Measurements from ENCODE around the gene SHB. TPM values are rescaled to one million over a fixed set of nuclear protein-coding genes. Genes with fewer than 3 reads are reported as not detected.

The SHB gene
- total and polyA plus RNA-seq, 2 experiments from 2014 or later: 28.2 to 46.9 TPM

DNA sequence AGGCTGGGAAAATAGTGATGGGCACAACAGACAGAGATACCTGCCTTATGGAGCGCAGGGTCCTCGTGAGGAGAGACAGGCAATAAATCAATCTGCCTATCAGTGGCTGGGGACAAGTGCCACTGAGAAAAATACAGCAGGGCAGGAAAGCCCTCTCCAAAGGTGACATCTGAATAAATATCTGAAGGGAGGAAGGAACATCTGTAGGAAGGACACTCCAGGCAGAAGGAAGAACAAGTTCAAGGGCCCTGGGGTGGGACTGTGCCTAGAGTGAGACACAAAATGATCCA, 111.4 kb downstream of the SHB start:
- no peaks in the 10 kb centered on the region for H3K27me3 ChIP-seq
- H3K4me1 ChIP-seq (ENCODE audit: low read depth): no peaks in the 10 kb centered on the region
- H3K36me3 ChIP-seq: peaks cover 9% of the 10 kb centered on the region
- H3K4me3 ChIP-seq: no peak overlapping the region
- TF ChIP-seq, protein P1, sequence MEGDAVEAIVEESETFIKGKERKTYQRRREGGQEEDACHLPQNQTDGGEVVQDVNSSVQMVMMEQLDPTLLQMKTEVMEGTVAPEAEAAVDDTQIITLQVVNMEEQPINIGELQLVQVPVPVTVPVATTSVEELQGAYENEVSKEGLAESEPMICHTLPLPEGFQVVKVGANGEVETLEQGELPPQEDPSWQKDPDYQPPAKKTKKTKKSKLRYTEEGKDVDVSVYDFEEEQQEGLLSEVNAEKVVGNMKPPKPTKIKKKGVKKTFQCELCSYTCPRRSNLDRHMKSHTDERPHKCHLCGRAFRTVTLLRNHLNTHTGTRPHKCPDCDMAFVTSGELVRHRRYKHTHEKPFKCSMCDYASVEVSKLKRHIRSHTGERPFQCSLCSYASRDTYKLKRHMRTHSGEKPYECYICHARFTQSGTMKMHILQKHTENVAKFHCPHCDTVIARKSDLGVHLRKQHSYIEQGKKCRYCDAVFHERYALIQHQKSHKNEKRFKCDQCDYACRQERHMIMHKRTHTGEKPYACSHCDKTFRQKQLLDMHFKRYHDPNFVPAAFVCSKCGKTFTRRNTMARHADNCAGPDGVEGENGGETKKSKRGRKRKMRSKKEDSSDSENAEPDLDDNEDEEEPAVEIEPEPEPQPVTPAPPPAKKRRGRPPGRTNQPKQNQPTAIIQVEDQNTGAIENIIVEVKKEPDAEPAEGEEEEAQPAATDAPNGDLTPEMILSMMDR (IDR thresholded peaks at IDR 0.05; ENCODE audit: low read depth, low read length): no peak
- H3K27ac ChIP-seq: no peak overlapping the region
- H3K9me3 ChIP-seq (ENCODE audit: low read depth): no peaks in the 10 kb centered on the region
- no peak for DNase-seq (ENCODE audit: low read depth in 1 of 2, low spot score in 1 of 2)

DNA sequence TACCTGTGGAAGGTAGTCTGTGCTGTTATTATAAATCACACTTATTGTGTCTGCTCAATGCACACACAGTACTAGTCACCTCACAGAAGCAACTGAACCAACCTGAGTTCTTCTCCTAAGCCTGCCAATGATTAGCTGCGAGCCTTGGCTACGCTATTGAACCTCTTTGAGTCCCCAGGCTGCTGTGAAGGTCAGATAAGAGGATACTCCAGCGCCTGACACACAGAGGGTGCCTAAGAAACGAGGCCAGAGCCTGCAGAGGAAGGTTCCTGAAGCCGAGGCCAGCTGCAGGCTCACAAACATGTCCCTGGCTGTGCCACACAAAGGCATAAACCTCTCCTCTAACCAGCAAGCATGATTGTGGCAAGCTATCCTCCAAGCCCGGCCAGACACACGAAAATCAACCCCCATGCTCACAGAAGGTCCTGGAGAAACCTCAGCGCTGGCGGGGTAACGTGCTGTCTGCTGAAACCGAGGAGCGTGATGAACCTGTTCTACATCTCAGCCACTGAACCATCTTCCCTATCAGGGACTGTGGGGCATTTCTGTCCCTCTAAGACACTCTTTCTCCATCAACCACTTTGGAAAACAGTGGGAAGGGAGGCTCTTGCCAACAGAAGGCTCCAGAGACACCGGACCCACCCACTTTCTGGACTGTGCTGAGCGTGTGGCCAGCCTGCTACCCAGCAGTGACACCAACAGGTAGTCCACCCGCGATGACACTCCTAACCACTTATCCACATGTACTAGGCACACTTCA, 111.9 kb downstream of the SHB start:
- no peak for DNase-seq (ENCODE audit: low read depth in 1 of 2, low spot score in 1 of 2)
- H3K4me3 ChIP-seq: no peak overlapping the region
- no peak overlapping the region for H3K27ac ChIP-seq

DNA sequence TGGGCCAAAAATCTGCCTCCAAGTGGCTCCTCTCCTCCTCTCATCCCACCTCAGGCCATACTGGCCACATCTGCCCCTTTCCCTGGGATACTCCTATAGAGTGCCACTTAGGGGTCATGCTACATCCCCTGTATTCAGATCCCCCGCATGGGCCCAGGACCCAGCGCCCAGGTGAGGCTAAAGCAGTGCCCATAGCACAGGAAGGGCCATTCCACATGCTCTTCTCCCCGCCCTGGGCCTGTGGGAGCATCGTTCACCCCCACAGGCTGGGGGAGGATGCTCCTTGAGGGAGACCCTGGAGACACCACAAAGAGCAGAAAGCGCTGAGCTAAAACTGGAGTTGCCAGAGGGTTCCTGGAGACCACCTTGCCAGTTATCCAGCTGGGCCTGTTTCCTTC, 112.6 kb downstream of the SHB start:
- TF ChIP-seq, protein P1 (IDR thresholded peaks at IDR 0.05; ENCODE audit: low read depth, low read length): no peak

More for the DNA sequence above, 111.9 kb downstream of the SHB start:
- H3K36me3 ChIP-seq: peaks cover 9% of the 10 kb centered on the region
- no peaks in the 10 kb centered on the region for H3K9me3 ChIP-seq (ENCODE audit: low read depth)
- no peaks in the 10 kb centered on the region for H3K4me1 ChIP-seq (ENCODE audit: low read depth)
- TF ChIP-seq, protein P1 (IDR thresholded peaks at IDR 0.05; ENCODE audit: low read depth, low read length): no peak
- H3K27me3 ChIP-seq: no peaks in the 10 kb centered on the region

DNA sequence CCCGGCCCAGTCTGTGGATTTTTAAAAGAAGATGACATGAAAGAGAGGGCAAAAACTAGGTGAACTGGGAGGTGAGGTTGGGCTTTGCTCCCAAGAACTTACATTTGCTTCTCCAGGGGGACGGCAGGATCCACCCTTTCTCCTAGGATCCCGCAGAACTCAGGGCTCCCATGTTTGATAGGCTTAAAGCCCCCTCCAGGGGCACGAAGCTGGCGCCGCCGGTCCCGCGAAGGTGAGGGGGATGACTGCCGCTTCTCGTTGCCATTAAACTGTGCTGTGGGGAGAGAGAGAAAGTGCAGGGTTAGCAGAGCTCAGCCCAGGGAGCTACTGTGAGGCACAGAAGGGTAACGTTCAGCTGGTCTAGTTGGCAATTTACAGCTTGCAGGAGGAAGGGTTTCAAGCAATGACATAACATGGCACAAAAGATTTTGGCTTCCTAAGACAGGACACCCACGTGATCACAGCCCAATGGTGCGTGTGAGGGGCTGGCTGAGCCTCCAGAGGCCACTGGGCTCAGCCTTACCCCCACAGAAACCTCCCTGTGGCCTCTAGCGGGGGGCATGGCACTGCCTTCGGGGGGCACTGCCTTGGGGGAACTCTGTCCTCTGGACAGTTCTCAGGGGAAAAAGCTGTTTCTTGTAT, 113.1 kb downstream of the SHB start:
- Histone ChIP-seq H3K27me3 (no peaks in the 10 kb centered on the region), H3K4me3 (no peak overlapping the region), H3K4me1 (ENCODE audit: low read depth) (no peaks in the 10 kb centered on the region), H3K36me3 (peaks cover 9% of the 10 kb centered on the region), H3K9me3 (ENCODE audit: low read depth) (no peaks in the 10 kb centered on the region), H3K27ac (no peak overlapping the region)
- TF ChIP-seq, protein P1 (IDR thresholded peaks at IDR 0.05; ENCODE audit: low read depth, low read length): no peak
- DNase-seq (ENCODE audit: low read depth in 1 of 2, low spot score in 1 of 2): no peak

More for the DNA sequence above, 112.6 kb downstream of the SHB start:
- no peaks in the 10 kb centered on the region for H3K9me3 ChIP-seq (ENCODE audit: low read depth)
- H3K27me3 ChIP-seq: no peaks in the 10 kb centered on the region
- no peak overlapping the region for H3K27ac ChIP-seq
- no peaks in the 10 kb centered on the region for H3K4me1 ChIP-seq (ENCODE audit: low read depth)
- H3K4me3 ChIP-seq: no peak overlapping the region
- H3K36me3 ChIP-seq: peaks cover 9% of the 10 kb centered on the region
- no peak for DNase-seq (ENCODE audit: low read depth in 1 of 2, low spot score in 1 of 2)

DNA sequence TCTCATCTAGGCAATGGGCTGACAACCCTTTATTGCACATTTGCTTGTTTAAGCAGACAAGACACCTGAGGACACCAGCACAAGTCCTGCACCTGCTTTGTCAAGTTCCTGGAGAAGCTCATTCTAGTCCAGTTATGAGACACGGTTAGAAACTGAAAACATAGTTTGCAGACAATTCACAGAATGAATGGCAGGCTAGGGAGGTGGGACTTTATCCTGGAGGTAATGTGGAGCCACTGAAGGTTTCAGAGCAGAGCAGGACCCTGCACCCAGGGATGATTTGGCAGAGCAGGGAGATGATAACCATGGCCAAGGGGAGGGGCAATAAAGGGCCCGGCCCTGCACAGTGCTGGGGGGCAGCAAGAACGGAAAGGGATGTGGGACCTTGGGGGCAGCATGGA, 114.4 kb downstream of the SHB start:
- Histone ChIP-seq H3K27ac (no peak overlapping the region), H3K4me3 (no peak overlapping the region), H3K4me1 (ENCODE audit: low read depth) (no peaks in the 10 kb centered on the region), H3K36me3 (peaks cover 9% of the 10 kb centered on the region), H3K27me3 (no peaks in the 10 kb centered on the region), H3K9me3 (ENCODE audit: low read depth) (no peaks in the 10 kb centered on the region)
- DNase-seq (ENCODE audit: low read depth in 1 of 2, low spot score in 1 of 2): no peak
- TF ChIP-seq, protein P1 (IDR thresholded peaks at IDR 0.05; ENCODE audit: low read depth, low read length): no peak

Data from cardiac muscle cell (in vitro differentiated cells and primary cell).